C4-2B (cell line): ENCODE results near the gene NEDD4L.

Experiments
- H3K27ac ChIP-seq: fragments of 450-650 bp; 2 replicates; pipeline ENCODE4 v1.5.1; 2017
- CTCF ChIP-seq: fragments of 450-650 bp; conservative IDR thresholded peaks from 2 replicates; pipeline ENCODE4 v1.5.1; 2017; ENCODE audit warnings: mild to moderate bottlenecking
- ZFX ChIP-seq: fragments of 450-650 bp; IDR thresholded peaks from 2 replicates; pipeline ENCODE4 v1.6.1; 2017

NEDD4L gene

GRCh38 chr18:58102018-58102417 is 58.0 kb downstream of the NEDD4L start:
- TF ChIP-seq CTCF (no peak), ZFX (no peak)
- no peak overlapping the region for H3K27ac ChIP-seq

- H3K27ac ChIP-seq, result no peak overlapping the region
- no peak for TF ChIP-seq ZFX
- no peak for TF ChIP-seq CTCF
Measured at GRCh38 chr18:58102875-58103274, 58.8 kb downstream of the NEDD4L start.

- no peak for TF ChIP-seq CTCF
- no peak overlapping the region for H3K27ac ChIP-seq
Measured at GRCh38 chr18:58103339-58103985, 59.4 kb downstream of the NEDD4L start.

- TF ChIP-seq ZFX (no peak), CTCF (no peak)
- no peak overlapping the region for H3K27ac ChIP-seq
Measured at GRCh38 chr18:58104096-58104495, 60.1 kb downstream of the NEDD4L start.

GRCh38 chr18:58105206-58105887 is 61.3 kb downstream of the NEDD4L start:
- no peak overlapping the region for H3K27ac ChIP-seq
- TF ChIP-seq ZFX (no peak), CTCF (no peak)

- no peak overlapping the region for H3K27ac ChIP-seq
- TF ChIP-seq ZFX (no peak), CTCF (no peak)
Measured at GRCh38 chr18:58105888-58106260, 61.8 kb downstream of the NEDD4L start.

GRCh38 chr18:58106289-58107070 is 62.5 kb downstream of the NEDD4L start:
- no peak overlapping the region for H3K27ac ChIP-seq
- TF ChIP-seq ZFX, result no peak
- no peak for TF ChIP-seq CTCF
